Endothelial cell of umbilical vein (primary cell): ENCODE results near the gene LDLRAD4. TPM values are rescaled to one million over a fixed set of nuclear protein-coding genes. Genes with fewer than 3 reads are reported as not detected.

Experiments
- BruUV-seq: library from RNA; stranded (reverse); fragments of 400-500 nt; replicated peaks from 2 replicates; lab custom pipeline; 2021; lab: Mats Ljungman, UMichigan
- CTCF ChIA-PET: fragments of 300-600, 350-600 bp; sonication (Branson Sonifier 250); formaldehyde crosslinking; loops from one replicate; lab custom pipeline; 2021; ENCODE audit warnings: antibody characterized with exemption, inconsistent platforms; lab: Charles Lee
- POLR2A ChIA-PET: fragments of 300-600, 350-600 bp; sonication (Branson Sonifier 250); formaldehyde crosslinking; loops from one replicate; lab custom pipeline; 2021; ENCODE audit warnings: antibody characterized with exemption, inconsistent platforms; lab: Charles Lee
- DNase-seq: peaks from one replicate; pipeline ENCODE4 v3.0.0-alpha.2; 2011; ENCODE audit warnings: low read depth, low spot score
- FAIRE-seq: peaks from 2 replicates; lab custom pipeline; 2011; peaks lifted over from hg19 to GRCh38; lab: Jason Lieb, UNC
- H2AFZ ChIP-seq: 2 replicates; pipeline ENCODE4 v1.6.0; 2012; ENCODE audit warnings: low read depth, low read length, control low read depth, inconsistent platforms
- H3K27ac ChIP-seq: 2 replicates; pipeline ENCODE4 v1.5.1; 2011; ENCODE audit warnings: low read depth, mild to moderate bottlenecking, control low read depth, low read length, moderate library complexity; ENCODE audit not compliant: insufficient read depth
- H3K27me3 ChIP-seq, 2 experiments: 2 replicates each; pipeline versions ENCODE4 v1.6.0 to v1.6.1; 2011; ENCODE audit warnings: low read length in 2 of 2, mixed read lengths in 1 of 2; ENCODE audit not compliant: control insufficient read depth in 2 of 2, insufficient read depth in 2 of 2
- H3K36me3 ChIP-seq, 2 experiments: 2 replicates in 1 of 2; 3 replicates in 1 of 2; pipeline ENCODE4 v1.5.1; 2011; ENCODE audit warnings: low read length in 2 of 2, mild to moderate bottlenecking in 1 of 2, moderate library complexity in 1 of 2; ENCODE audit not compliant: control insufficient read depth in 2 of 2, insufficient read depth in 2 of 2; ENCODE audit errors: extremely low read depth in 1 of 2
- H3K4me1 ChIP-seq: 3 replicates; pipeline ENCODE4 v1.5.1; 2011; ENCODE audit warnings: mild to moderate bottlenecking, low read length; ENCODE audit not compliant: control insufficient read depth, insufficient read depth; ENCODE audit errors: extremely low read depth
- H3K4me2 ChIP-seq: 2 replicates; pipeline ENCODE4 v1.6.1; 2011; ENCODE audit warnings: low read length, control low read depth, mixed read lengths; ENCODE audit not compliant: insufficient read depth
- H3K4me3 ChIP-seq, 3 experiments: fragments of 200-600 bp in 1 of 3; sonication (generic), shearing (Covaris generic) in 1 of 3; replicated peaks in 1 of 3; 2 replicates each; pipeline ENCODE4 v1.5.1; 2011 to 2016; ENCODE audit warnings: control low read depth in 3 of 3, low read length in 3 of 3, mild to moderate bottlenecking in 2 of 3, inconsistent platforms in 1 of 3, low read depth in 1 of 3, moderate library complexity in 1 of 3; ENCODE audit not compliant: insufficient read depth in 1 of 3
- H3K79me2 ChIP-seq: 2 replicates; pipeline ENCODE4 v1.6.0; 2012; ENCODE audit warnings: low read length, inconsistent platforms; ENCODE audit not compliant: control insufficient read depth, insufficient read depth
- H3K9ac ChIP-seq: replicated peaks from 2 replicates; pipeline ENCODE3; 2011; ENCODE audit warnings: low read length, control low read depth; ENCODE audit not compliant: insufficient read depth; ENCODE audit errors: extremely low read depth
- H3K9me1 ChIP-seq: replicated peaks from 3 replicates; pipeline ENCODE4 v1.6.0; 2011; ENCODE audit warnings: mild to moderate bottlenecking, low read length; ENCODE audit not compliant: control insufficient read depth, insufficient read depth; ENCODE audit errors: extremely low read depth
- H3K9me3 ChIP-seq: replicated peaks from 2 replicates; pipeline ENCODE4 v1.5.1; 2012; ENCODE audit warnings: low read length, inconsistent platforms; ENCODE audit not compliant: control insufficient read depth, insufficient read depth
- H4K20me1 ChIP-seq: replicated peaks from 2 replicates; pipeline ENCODE3; 2011; ENCODE audit warnings: mild to moderate bottlenecking, low read length; ENCODE audit not compliant: control insufficient read depth, insufficient read depth; ENCODE audit errors: extremely low read depth
- EZH2 ChIP-seq: IDR thresholded peaks from 2 replicates; pipeline ENCODE4 v1.6.1; 2012; ENCODE audit warnings: borderline replicate concordance, low read depth, mild to moderate bottlenecking, moderate library complexity, low read length, inconsistent platforms; ENCODE audit not compliant: severe bottlenecking
- FOS ChIP-seq: IDR thresholded peaks from 2 replicates; pipeline ENCODE4 v1.6.1; 2011; ENCODE audit warnings: mild to moderate bottlenecking, low read length, moderate library complexity, borderline replicate concordance; ENCODE audit not compliant: insufficient read depth
- GATA2 ChIP-seq: IDR thresholded peaks from 2 replicates; pipeline ENCODE4 v1.7.0; 2011; ENCODE audit warnings: low read depth, mild to moderate bottlenecking, moderate library complexity, mixed read lengths, low read length; ENCODE audit not compliant: insufficient read length, insufficient read depth
- JUN ChIP-seq: IDR thresholded peaks from 2 replicates; pipeline ENCODE4 v1.6.1; 2011; ENCODE audit warnings: borderline replicate concordance, low read depth; ENCODE audit not compliant: insufficient read length, insufficient read depth
- MYC ChIP-seq: IDR thresholded peaks from one replicate; pipeline ENCODE4 v1.6.1; 2011; ENCODE audit warnings: mild to moderate bottlenecking, low read depth, low read length
- POLR2A ChIP-seq: IDR thresholded peaks from 2 replicates; pipeline ENCODE4 v1.6.1; 2012; ENCODE audit warnings: low read depth, mild to moderate bottlenecking, control low read depth, low read length
- POLR2AphosphoS5 ChIP-seq: IDR thresholded peaks from 2 replicates; pipeline ENCODE4 v1.6.1; 2012; ENCODE audit warnings: low read depth, mild to moderate bottlenecking, control low read depth, low read length, moderate library complexity; ENCODE audit not compliant: insufficient read depth
- dilution Hi-C: fragments of 300-500 bp; cut with MboI; formaldehyde crosslinking; loops from one replicate; pipeline ENCODE4 v1.15.0; 2019; ENCODE audit warnings: low sequenced_read_pairs; ENCODE audit not compliant: extremely low pct_ligation_motif_present
- intact Hi-C: fragments of 100-400 bp; cut with micrococcal nuclease; formaldehyde crosslinking; loops from one replicate; pipeline ENCODE4 v1.10.0; 2022
- polyA plus RNA-seq, 4 experiments: library from polyadenylated mRNA; depleted of rRNA in 3 of 4; stranded (reverse) in 3 of 4; unstranded in 1 of 4; fragments of >200 nt; gene quantifications; 2 replicates each; pipeline versions ENCODE4 v1.2.1 to v1.2.3, GENCODE V29; 2011 to 2012; ENCODE audit warnings: missing spikeins in 1 of 4
- total RNA-seq: library from RNA; stranded (reverse); gene quantifications from 2 replicates; pipeline ENCODE4 v1.2.3, GENCODE V29; 2021
- TF ChIP-seq, protein P1 (sequence below), 2 donors: IDR thresholded peaks; 1 replicate in 1 of 2; 2 replicates in 1 of 2; pipeline ENCODE4 v1.5.1; 2011; ENCODE audit warnings: low read length in 2 of 2, mild to moderate bottlenecking in 2 of 2, moderate library complexity in 2 of 2, control low read depth in 1 of 2, inconsistent platforms in 1 of 2, low read depth in 1 of 2; ENCODE audit not compliant: insufficient read depth in 1 of 2; ENCODE audit errors: extremely low read depth in 1 of 2
- TF ChIP-seq, protein P2 (sequence below): IDR thresholded peaks from 2 replicates; pipeline ENCODE4 v1.6.1; 2011; ENCODE audit not compliant: insufficient read depth, insufficient read length

LDLRAD4 gene
- total and polyA plus RNA-seq, 2 donors (not counting 3 experiments of a cell fraction or from before 2014, with no cell fraction given): 5.2 to 6.5 TPM

DNA sequence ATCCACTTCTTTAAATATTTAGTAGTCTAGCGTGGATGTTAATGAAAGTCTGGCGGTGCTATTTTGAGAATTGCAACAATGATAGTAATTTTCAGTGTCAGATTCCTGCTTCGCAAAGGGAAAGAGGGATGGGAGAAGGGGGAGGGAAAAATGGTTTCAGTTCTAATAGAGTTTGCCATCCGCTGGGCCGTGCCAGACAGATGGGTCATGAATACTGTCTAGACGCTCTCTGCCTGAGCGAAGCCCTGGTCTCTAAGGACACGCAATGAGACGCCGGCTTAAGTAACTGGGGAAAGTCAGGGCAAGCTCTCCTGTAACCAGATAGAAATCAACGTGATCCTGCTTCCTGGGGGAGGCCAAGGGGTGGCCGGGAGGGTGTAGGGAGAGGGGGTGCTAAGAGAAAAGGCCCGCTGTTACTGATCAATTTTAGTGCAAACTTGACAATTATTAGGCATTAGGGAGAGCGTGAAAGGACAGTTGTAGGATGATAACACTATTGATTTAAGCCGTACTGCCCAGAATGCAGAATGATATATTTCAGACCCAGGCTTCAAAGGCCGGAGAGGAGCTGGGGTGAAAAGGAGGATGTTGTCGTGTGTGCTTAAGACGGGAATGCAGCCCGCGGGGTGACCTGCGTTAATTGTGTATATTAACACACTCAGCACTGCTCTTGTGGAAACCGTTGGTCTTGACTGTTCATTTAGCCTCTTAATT lies 229.2 kb downstream of the LDLRAD4 start:
- no peak overlapping the region for H3K9ac ChIP-seq

More for the DNA sequence above, 229.2 kb downstream of the LDLRAD4 start:
- Histone ChIP-seq H3K79me2 (no peaks in the 10 kb centered on the region), H2AFZ (no peak overlapping the region), H3K36me3 (no peaks in the 10 kb centered on the region), H4K20me1 (no peaks in the 10 kb centered on the region), H3K27me3 (no peaks in the 10 kb centered on the region), H3K4me2 (no peak overlapping the region), H3K4me1 (no peaks in the 10 kb centered on the region), H3K4me3 (no peak overlapping the region), H3K9me3 (no peaks in the 10 kb centered on the region), H3K27ac (no peak overlapping the region), H3K9me1 (no peaks in the 10 kb centered on the region)
- intact Hi-C loops: loop anchor here (1.0 kb wide), 1 partner anchor 17 kb away; no protein-coding TSS in a partner anchor
- ChIA-PET CTCF (interaction anchor here (1.3 kb wide), 1 partner anchor 45 kb away, joined by 3 read pairs; no protein-coding TSS in a partner anchor), POLR2A (no interaction called here)
- FAIRE-seq (no peak), DNase-seq (peak; percentile 56)
- BruUV-seq: no TSS peak
- dilution Hi-C loops: no loop called here
- TF ChIP-seq, protein P1, sequence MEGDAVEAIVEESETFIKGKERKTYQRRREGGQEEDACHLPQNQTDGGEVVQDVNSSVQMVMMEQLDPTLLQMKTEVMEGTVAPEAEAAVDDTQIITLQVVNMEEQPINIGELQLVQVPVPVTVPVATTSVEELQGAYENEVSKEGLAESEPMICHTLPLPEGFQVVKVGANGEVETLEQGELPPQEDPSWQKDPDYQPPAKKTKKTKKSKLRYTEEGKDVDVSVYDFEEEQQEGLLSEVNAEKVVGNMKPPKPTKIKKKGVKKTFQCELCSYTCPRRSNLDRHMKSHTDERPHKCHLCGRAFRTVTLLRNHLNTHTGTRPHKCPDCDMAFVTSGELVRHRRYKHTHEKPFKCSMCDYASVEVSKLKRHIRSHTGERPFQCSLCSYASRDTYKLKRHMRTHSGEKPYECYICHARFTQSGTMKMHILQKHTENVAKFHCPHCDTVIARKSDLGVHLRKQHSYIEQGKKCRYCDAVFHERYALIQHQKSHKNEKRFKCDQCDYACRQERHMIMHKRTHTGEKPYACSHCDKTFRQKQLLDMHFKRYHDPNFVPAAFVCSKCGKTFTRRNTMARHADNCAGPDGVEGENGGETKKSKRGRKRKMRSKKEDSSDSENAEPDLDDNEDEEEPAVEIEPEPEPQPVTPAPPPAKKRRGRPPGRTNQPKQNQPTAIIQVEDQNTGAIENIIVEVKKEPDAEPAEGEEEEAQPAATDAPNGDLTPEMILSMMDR (IDR thresholded peaks at IDR 0.05; ENCODE audit: extremely low read depth in 1 of 2, insufficient read depth in 1 of 2, low read depth in 1 of 2, low read length in 2 of 2): no peak
- TF ChIP-seq EZH2 (no peak), MYC (no peak), FOS (no peak), JUN (no peak), POLR2AphosphoS5 (no peak), GATA2 (no peak), POLR2A (no peak)
- TF ChIP-seq, protein P2, sequence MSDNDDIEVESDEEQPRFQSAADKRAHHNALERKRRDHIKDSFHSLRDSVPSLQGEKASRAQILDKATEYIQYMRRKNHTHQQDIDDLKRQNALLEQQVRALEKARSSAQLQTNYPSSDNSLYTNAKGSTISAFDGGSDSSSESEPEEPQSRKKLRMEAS: no peak
